GM06990 (cell line): Measurements from ENCODE around the gene SRRT.

Source experiments
- DNase-seq: peaks from one replicate; pipeline ENCODE4 v3.0.0-alpha.2; 2011; ENCODE audit not compliant: insufficient read length; ENCODE audit errors: extremely low read depth
- H3K27me3 ChIP-seq: replicated peaks from 2 replicates; pipeline ENCODE4 v1.6.0; 2011; ENCODE audit warnings: low read length; ENCODE audit not compliant: control insufficient read depth, insufficient read depth
- H3K36me3 ChIP-seq: 2 replicates; pipeline ENCODE4 v1.5.1; 2011; ENCODE audit warnings: low read length; ENCODE audit not compliant: control insufficient read depth, insufficient read depth
- H3K4me3 ChIP-seq: replicated peaks from 2 replicates; pipeline ENCODE4 v1.5.1; 2011; ENCODE audit warnings: low read depth, mild to moderate bottlenecking, control low read depth, low read length
- CTCF ChIP-seq: IDR thresholded peaks from 2 replicates; pipeline ENCODE4 v1.5.1; 2011; ENCODE audit warnings: low read length, control low read depth, mild to moderate bottlenecking, inconsistent platforms; ENCODE audit not compliant: insufficient read depth, poor library complexity, severe bottlenecking

Gene SRRT

GRCh38 chr7:100886142-100886935 is 11.4 kb downstream of the SRRT start:
- H3K4me3 ChIP-seq = no peak overlapping the region
- H3K27me3 ChIP-seq = no peaks in the 10 kb centered on the region
- H3K36me3 ChIP-seq = peaks cover 46% of the 10 kb centered on the region
- DNase-seq = no peak
- TF ChIP-seq CTCF = no peak

- no peak for TF ChIP-seq CTCF
- H3K27me3 ChIP-seq = no peaks in the 10 kb centered on the region
- no peak for DNase-seq
Measured at GRCh38 chr7:100886936-100887515, 12.1 kb downstream of the SRRT start.

GRCh38 chr7:100887516-100888290 is 12.8 kb downstream of the SRRT start:
- TF ChIP-seq CTCF = no peak
- no peaks in the 10 kb centered on the region for H3K27me3 ChIP-seq
- H3K4me3 ChIP-seq = peak overlapping the region; percentile 84
- DNase-seq = peak; percentile 77
- H3K36me3 ChIP-seq = peaks cover 36% of the 10 kb centered on the region

More at GRCh38 chr7:100886936-100887515, 12.1 kb downstream of the SRRT start:
- H3K4me3 ChIP-seq = no peak overlapping the region
- peaks cover 39% of the 10 kb centered on the region for H3K36me3 ChIP-seq

GRCh38 chr7:100888291-100888987 is 13.5 kb downstream of the SRRT start:
- TF ChIP-seq CTCF = no peak
- H3K36me3 ChIP-seq = peaks cover 33% of the 10 kb centered on the region
- H3K4me3 ChIP-seq = peak overlapping the region; percentile 84
- H3K27me3 ChIP-seq = no peaks in the 10 kb centered on the region
- DNase-seq = no peak

GRCh38 chr7:100888988-100889750 is 14.3 kb downstream of the SRRT start, which contains the start of gene UFSP1:
UFSP1 (minus strand) TSS chr7:100889715; CDS start chr7:100889271, 444 bp downstream.
- Histone ChIP-seq H3K36me3 (peaks cover 29% of the 10 kb centered on the region), H3K27me3 (no peaks in the 10 kb centered on the region), H3K4me3 (peak within 1 kb of the TSS; percentile 84)
- DNase-seq = no peak
- TF ChIP-seq CTCF = no peak
